D721Med (cell line): ENCODE measurements around the gene DEAF1.

Source experiments
- DNase-seq: peaks from one replicate; pipeline ENCODE4 v3.0.0; 2011; ENCODE audit warnings: low spot score; ENCODE audit not compliant: insufficient read length
- FAIRE-seq: peaks from 2 replicates; lab custom pipeline; 2011; peaks lifted over from hg19 to GRCh38; lab: Jason Lieb, UNC
- CTCF ChIP-seq: IDR thresholded peaks from 2 replicates; pipeline ENCODE4 v1.5.1; 2012; ENCODE audit warnings: mild to moderate bottlenecking, control low read depth; ENCODE audit not compliant: insufficient read depth; ENCODE audit errors: missing control alignments

Gene DEAF1

GRCh38 chr11:720017-720641 lies 25.1 kb upstream of the DEAF1 start:
- no peak for TF ChIP-seq CTCF
- FAIRE-seq (no peak), DNase-seq (no peak)

- no peak for TF ChIP-seq CTCF
- FAIRE-seq (no peak), DNase-seq (no peak)
Observed at GRCh38 chr11:719214-720016, 24.4 kb upstream of the DEAF1 start.

GRCh38 chr11:714436-714835 lies 19.4 kb upstream of the DEAF1 start:
- FAIRE-seq (no peak), DNase-seq (no peak)
- TF ChIP-seq CTCF, result no peak

- DNase-seq (no peak), FAIRE-seq (no peak)
- no peak for TF ChIP-seq CTCF
Observed at GRCh38 chr11:709109-709997, 14.3 kb upstream of the DEAF1 start.

GRCh38 chr11:708511-708910 lies 13.5 kb upstream of the DEAF1 start:
- no peak for TF ChIP-seq CTCF
- FAIRE-seq, result no peak
- DNase-seq, result no peak

- TF ChIP-seq CTCF, result no peak
- FAIRE-seq (no peak), DNase-seq (no peak)
Observed at GRCh38 chr11:707817-708420, 12.9 kb upstream of the DEAF1 start.
